ENCODE data around the gene QSOX1.

QSOX1 gene

GRCh38 chr1:180218806-180219765 lies 64.4 kb downstream of the QSOX1 start:
- no peak for DNase-seq

- no peak for DNase-seq
These were observed 65.1 kb downstream of the QSOX1 start for GRCh38 chr1:180219776-180220175.

- no peak for DNase-seq
These were observed 66.8 kb downstream of the QSOX1 start for GRCh38 chr1:180221462-180221861.

- no peak for DNase-seq
These were observed 70.2 kb downstream of the QSOX1 start for GRCh38 chr1:180224902-180225301.

- DNase-seq = no peak
These were observed 70.7 kb downstream of the QSOX1 start for GRCh38 chr1:180225403-180225802.

GRCh38 chr1:180227861-180228647 lies 73.4 kb downstream of the QSOX1 start:
- DNase-seq = no peak

- no peak for DNase-seq
These were observed 74.2 kb downstream of the QSOX1 start for GRCh38 chr1:180228648-180229482.

GRCh38 chr1:180229483-180230415 lies 75.1 kb downstream of the QSOX1 start, which contains the start of gene LHX4:
LHX4 (plus strand) TSS chr1:180230264; CDS start chr1:180230530, 266 bp downstream.
- DNase-seq = peak; percentile 51

- no peak for DNase-seq
These were observed 75.7 kb downstream of the QSOX1 start for GRCh38 chr1:180230416-180230790.

GRCh38 chr1:180230791-180231505 lies 76.3 kb downstream of the QSOX1 start:
- DNase-seq = no peak

GRCh38 chr1:180231506-180231921 lies 76.8 kb downstream of the QSOX1 start:
- DNase-seq = peak; percentile 27

GRCh38 chr1:180231936-180232335 lies 77.3 kb downstream of the QSOX1 start:
- no peak for DNase-seq

- no peak for DNase-seq
These were observed 77.9 kb downstream of the QSOX1 start for GRCh38 chr1:180232521-180233043.

GRCh38 chr1:180233191-180234011 lies 78.7 kb downstream of the QSOX1 start:
- DNase-seq = no peak

- no peak for DNase-seq
These were observed 79.9 kb downstream of the QSOX1 start for GRCh38 chr1:180234369-180235076.

GRCh38 chr1:180235077-180235501 lies 80.4 kb downstream of the QSOX1 start:
- no peak for DNase-seq

- DNase-seq = no peak
These were observed 81.0 kb downstream of the QSOX1 start for GRCh38 chr1:180235502-180236239.
